Stimulated activated CD4-positive, alpha-beta T cell treated with anti-CD3 and anti-CD28 coated beads, Interleukin-15, amount 100 ng/mL, for 1 hour (primary cell): ENCODE measurements around the gene PITPNC1.
"Not testable (repeated sequence)": the region's sequence is repeated elsewhere in the genome, so short reads cannot be mapped to it uniquely, and the experiment has no call there.

Experiments used
- DNase-seq, 2 donors: peaks; one replicate each; pipeline ENCODE4 v3.0.0-alpha.2; 2020; ENCODE audit warnings: low read depth in 1 of 2, low spot score in 1 of 2

PITPNC1 gene

GRCh38 chr17:67509390-67510287, 132.6 kb downstream of the PITPNC1 start:
- DNase-seq = no peak

DNA sequence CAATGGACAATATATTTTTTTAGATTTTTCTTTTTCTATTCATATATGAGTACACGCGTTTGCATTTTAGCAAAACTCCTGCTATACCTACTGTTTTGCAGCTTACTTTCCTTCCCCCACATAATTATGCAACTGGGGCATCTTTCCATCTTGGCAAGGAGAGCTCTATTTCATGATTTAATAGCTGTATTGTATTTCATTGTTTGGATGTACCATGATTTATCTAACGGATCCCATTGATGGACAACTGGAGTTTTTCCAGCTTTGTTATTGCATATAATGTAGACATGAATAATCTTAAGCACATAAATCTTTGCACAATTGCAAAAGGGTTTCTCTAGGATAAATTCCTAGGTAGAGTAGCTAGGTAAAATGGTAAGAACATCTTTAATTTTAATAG, 133.9 kb downstream of the PITPNC1 start:
- no peak for DNase-seq

GRCh38 chr17:67511804-67512203, 134.7 kb downstream of the PITPNC1 start:
- no peak for DNase-seq

GRCh38 chr17:67514998-67515397, 137.9 kb downstream of the PITPNC1 start:
- no peak for DNase-seq

- DNase-seq = no peak
Measured at GRCh38 chr17:67515490-67516083, 138.5 kb downstream of the PITPNC1 start.

DNA sequence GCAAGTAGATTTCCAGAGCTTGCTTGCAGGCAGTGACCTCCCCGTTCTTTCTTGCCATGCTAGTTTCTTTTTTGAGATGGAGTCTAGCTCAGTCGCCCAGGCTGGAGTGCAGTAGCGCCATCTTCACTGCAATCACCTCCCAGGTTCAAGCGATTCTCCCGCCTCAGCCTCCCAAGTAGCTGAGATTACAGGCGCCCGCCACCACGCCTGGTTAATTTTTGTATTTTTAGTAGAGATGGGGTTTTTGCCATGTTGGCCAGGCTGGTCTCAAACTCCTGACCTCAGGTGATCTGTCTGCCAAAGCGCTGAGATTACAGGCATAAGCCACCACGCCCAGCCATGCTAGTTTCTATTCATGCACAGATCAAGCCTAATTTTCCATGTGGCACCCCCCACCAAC, 139.5 kb downstream of the PITPNC1 start:
- not testable (repeated sequence) for DNase-seq

GRCh38 chr17:67517325-67517724, 140.2 kb downstream of the PITPNC1 start:
- no peak for DNase-seq

DNA sequence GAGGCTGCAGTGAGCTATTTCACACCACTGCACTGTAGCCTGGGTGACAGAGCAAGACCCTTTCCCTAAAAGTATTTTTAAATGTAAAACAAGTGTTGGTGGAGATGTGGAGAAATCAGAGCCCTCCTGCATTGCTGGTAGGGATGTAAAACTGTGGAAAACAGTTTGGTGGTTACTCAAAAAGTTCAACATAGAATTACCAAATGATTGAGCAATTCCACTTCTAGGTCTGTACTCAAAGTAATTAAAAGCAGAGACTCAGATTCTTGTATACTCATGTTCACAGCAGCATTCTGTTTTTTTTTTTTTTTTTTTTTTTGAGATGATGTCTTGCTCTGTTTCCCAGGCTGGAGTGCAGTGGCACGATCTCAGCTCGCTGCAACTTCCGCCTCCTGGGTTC, 141.8 kb downstream of the PITPNC1 start:
- no peak for DNase-seq

DNA sequence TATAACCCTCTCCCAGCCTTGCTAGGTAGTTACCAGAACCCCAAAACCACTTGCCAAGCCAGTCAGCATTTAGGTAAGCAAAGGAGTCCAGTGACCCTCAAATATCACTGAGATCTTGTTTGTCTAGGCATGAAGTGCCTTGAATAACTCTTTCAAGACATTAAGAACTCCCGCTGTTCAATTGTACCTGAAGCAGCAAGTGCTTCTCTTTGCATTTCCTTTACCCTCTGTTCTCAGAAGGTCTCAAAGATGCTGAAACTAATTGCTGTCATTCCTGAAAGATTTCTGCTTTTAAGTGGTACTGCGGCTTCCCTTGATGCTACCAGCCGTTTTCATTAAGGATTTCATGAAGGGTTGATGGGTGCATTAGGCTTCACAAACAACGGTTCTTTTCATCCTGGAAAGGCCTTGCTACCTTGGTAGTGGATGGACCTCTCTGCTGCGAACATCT, 142.7 kb downstream of the PITPNC1 start:
- no peak for DNase-seq

DNA sequence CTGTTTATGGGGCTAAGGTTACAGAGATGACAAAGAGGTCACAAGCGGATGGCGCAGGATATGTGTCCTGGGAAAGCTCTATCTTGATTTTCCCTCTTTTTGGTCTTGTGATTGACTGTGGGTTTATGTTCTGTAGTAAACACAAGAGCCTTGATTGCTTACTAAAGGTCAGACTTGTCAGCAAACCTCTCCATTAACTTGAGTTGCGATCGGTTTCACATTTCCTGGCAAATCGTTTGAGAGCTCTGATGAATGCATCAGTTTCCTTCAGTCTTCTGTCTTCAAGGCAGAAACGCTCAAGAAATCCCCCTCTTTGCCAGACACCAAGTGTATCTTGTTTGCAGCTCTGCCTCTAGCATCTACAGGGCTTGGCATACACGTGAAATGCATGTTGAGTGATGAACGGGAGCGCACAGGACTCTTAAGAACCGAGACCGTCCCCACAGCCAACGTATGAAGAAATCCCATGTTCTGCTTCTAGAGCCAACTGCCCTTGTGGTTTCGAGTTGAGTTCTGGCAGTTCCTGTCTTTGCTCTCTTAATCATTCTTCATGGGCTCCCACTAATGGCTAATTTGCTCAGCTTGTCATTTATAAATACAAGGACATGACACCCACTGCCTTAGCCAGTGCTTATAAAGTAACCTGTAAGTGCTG, 143.3 kb downstream of the PITPNC1 start:
- no peak for DNase-seq

GRCh38 chr17:67520916-67521774, 144.1 kb downstream of the PITPNC1 start:
- DNase-seq = no peak

- no peak for DNase-seq
Measured at GRCh38 chr17:67521775-67522069, 144.6 kb downstream of the PITPNC1 start.

DNA sequence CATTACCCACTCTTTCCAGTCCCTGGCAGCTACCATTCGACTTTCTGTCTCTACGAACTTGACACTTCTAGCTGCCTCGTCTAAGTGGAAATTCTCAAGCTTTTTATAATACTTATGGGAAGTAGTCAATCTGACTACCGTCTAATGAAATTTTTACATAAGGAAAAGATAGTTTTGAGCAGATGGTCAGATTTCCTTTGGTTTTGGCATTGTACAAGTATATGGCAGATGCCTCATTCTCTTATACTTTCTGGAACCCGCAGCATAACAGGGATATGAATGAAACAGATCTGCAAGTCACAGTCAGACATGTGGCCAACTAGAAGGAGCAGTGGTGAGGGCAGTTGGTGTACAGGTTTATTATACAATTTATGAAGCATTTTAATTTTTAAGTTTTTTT, 146.0 kb downstream of the PITPNC1 start:
- DNase-seq = no peak

- no peak for DNase-seq
Measured at GRCh38 chr17:67525239-67526135, 148.4 kb downstream of the PITPNC1 start.

DNA sequence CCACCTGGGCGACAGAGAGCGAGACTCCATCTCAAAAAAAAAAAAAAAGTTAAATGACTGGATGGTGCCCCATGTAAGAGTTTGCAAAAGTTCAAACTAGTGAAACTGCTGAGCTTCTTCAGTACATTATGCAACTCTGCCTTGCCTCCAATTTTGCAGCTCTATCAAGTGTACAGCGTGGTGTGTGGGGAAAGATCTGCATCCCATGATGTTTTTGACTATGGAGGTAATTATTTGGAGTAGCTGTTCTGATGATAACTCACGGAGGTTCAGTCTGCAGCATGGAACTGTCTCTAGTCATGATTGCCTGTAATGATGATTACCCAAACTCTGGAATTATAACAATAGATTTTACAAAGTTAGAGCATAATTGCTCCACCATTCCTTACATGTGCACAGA, 149.6 kb downstream of the PITPNC1 start:
- no peak for DNase-seq

DNA sequence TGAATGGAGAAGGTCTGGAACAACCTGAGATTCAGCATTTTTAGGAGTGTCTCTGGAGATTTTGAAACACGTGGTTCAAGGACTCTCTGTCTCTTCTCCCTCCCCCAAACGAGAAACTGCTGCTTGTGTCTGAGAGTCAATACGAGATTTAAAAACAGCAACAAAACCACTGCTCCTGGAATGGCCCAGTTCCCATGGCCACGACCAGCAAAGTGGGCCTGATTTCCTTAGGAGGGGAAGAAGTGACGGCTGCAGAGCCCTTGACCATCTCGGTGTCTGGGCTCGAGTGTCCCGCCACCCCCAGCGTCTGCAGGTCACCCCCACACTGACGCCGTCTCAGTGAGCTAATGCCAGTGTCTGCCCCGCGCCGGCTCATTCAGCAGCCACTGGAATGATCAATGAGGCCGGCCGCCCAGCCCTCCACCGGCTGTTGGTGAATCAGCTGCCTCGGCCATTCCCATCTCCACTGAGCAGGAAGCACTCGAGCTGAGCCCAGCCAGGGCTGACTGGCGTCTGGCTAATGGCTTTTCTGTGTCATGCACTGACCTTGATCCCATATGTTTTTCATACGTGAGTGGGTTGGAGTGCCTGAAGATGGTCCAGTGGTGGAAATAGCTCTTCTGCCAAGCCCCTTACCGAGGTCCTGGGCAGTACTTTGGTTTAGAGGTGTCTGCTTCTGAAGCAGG, 151.8 kb downstream of the PITPNC1 start:
- DNase-seq = no peak

DNA sequence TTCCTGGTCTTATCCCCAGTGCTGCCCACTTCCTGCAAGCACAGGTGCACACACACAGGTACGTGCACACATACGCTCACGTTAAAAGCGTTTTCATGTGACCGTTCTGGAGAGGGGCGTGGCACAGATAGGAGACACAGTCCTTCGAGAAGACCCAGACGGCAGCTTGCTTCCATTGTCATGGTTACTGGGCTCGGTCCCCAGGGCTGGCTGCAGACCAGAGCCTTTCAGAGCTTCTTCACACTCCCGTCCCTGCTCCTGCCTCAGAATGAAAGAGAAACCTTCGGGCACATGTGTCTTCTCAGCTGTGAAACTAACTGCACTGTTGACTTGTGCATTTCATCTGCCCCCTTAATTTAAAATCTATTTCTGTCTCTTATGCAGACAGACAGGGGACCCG, 154.2 kb downstream of the PITPNC1 start:
- DNase-seq = no peak

GRCh38 chr17:67532326-67532871, 155.3 kb downstream of the PITPNC1 start:
- no peak for DNase-seq

- no peak for DNase-seq
Measured at GRCh38 chr17:67534941-67535340, 157.9 kb downstream of the PITPNC1 start.
